ENCODE measurements around the gene KRT8.

- no peak for TF ChIP-seq POLR2A (IDR thresholded peaks at IDR 0.05)
- TF ChIP-seq, protein P1, sequence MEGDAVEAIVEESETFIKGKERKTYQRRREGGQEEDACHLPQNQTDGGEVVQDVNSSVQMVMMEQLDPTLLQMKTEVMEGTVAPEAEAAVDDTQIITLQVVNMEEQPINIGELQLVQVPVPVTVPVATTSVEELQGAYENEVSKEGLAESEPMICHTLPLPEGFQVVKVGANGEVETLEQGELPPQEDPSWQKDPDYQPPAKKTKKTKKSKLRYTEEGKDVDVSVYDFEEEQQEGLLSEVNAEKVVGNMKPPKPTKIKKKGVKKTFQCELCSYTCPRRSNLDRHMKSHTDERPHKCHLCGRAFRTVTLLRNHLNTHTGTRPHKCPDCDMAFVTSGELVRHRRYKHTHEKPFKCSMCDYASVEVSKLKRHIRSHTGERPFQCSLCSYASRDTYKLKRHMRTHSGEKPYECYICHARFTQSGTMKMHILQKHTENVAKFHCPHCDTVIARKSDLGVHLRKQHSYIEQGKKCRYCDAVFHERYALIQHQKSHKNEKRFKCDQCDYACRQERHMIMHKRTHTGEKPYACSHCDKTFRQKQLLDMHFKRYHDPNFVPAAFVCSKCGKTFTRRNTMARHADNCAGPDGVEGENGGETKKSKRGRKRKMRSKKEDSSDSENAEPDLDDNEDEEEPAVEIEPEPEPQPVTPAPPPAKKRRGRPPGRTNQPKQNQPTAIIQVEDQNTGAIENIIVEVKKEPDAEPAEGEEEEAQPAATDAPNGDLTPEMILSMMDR (IDR thresholded peaks at IDR 0.05): no peak
Measured at GRCh38 chr12:52872644-52873389, 32.1 kb downstream of the KRT8 start.

Measured in lower leg skin (tissue), 3 donors.